HG03354 (cell line): Measurements from ENCODE around the gene SNX24.

Source experiments
- ATAC-seq: cut with Tn5 transposase; IDR thresholded peaks from one replicate; pipeline ENCODE4 v1.9.1; 2021; ENCODE audit warnings: mild to moderate bottlenecking; ENCODE audit not compliant: unreplicated experiment, poor library complexity, severe bottlenecking

The SNX24 gene

DNA sequence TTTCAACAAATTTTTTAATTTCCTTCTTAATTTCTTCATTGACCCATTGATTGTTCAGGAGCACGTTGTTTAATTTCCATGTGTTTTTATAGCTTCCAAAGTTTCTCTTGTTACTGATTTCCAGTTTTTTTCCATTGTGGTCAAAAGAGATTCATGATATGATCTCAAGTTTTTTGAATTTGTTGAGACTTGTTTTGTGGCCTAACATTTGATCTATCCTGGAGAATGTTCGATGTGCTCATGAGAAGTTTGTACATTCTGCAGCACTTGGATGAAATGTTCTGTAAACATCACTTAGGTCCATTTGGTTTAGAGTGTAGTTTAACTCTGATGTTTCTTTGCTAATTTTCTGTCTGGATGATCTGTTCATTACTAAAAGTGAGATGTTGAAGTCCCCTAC lies 205.8 kb downstream of the SNX24 start:
- no peak for ATAC-seq
